H1 (cell line): ENCODE measurements around the gene EPHB3. TPM values are rescaled to one million over a fixed set of nuclear protein-coding genes. Genes with fewer than 3 reads are reported as not detected.

ENCODE experiments used
- CTCF ChIA-PET: fragments of 300-600 bp; sonication (Branson Sonifier 250); formaldehyde crosslinking; loops from one replicate; lab custom pipeline; 2021; ENCODE audit not compliant: partially characterized antibody; lab: Charles Lee
- POLR2A ChIA-PET: fragments of 300-600 bp; sonication (Branson Sonifier 250); formaldehyde crosslinking; loops from one replicate; lab custom pipeline; 2021; ENCODE audit warnings: inconsistent platforms; ENCODE audit not compliant: partially characterized antibody; lab: Charles Lee
- DNase-seq, 2 experiments: peaks; one replicate each; pipeline versions ENCODE4 v3.0.0 to v3.0.0-alpha.2; 2010 to 2022; ENCODE audit warnings: low spot score in 2 of 2, low read depth in 1 of 2, mixed read lengths in 1 of 2
- FAIRE-seq: peaks from 2 replicates; lab custom pipeline; 2011; peaks lifted over from hg19 to GRCh38; lab: Jason Lieb, UNC
- H2AFZ ChIP-seq: 2 replicates; pipeline ENCODE4 v1.8.1; 2012; ENCODE audit warnings: low read length, inconsistent platforms
- H2AK5ac ChIP-seq: 2 replicates; pipeline ENCODE4 v1.6.1; 2013; ENCODE audit warnings: low read depth, low read length
- H2BK120ac ChIP-seq: replicated peaks from 2 replicates; pipeline ENCODE3; 2013; ENCODE audit warnings: low read depth, low read length, inconsistent platforms
- H2BK12ac ChIP-seq: 2 replicates; pipeline ENCODE4 v1.6.1; 2013; ENCODE audit warnings: low read depth, low read length
- H2BK15ac ChIP-seq: 2 replicates; pipeline ENCODE4 v1.6.1; 2013; ENCODE audit warnings: low read length
- H2BK20ac ChIP-seq: 2 replicates; pipeline ENCODE4 v1.6.1; 2013; ENCODE audit warnings: low read length
- H2BK5ac ChIP-seq: 2 replicates; pipeline ENCODE4 v1.6.1; 2013; ENCODE audit warnings: low read depth, low read length
- H3K14ac ChIP-seq: 2 replicates; pipeline ENCODE4 v1.6.1; 2013; ENCODE audit warnings: inconsistent platforms; ENCODE audit not compliant: insufficient read length
- H3K18ac ChIP-seq: 2 replicates; pipeline ENCODE4 v1.6.1; 2013; ENCODE audit warnings: low read length; ENCODE audit errors: extremely low read depth
- H3K23ac ChIP-seq: 2 replicates; pipeline ENCODE4 v1.6.1; 2013; ENCODE audit warnings: inconsistent platforms; ENCODE audit not compliant: insufficient read length
- H3K23me2 ChIP-seq: 2 replicates; pipeline ENCODE4 v1.6.1; 2013; ENCODE audit warnings: low read depth, low read length
- H3K27ac ChIP-seq: 2 replicates; pipeline ENCODE4 v1.6.1; 2011; ENCODE audit warnings: low read depth, low read length, inconsistent platforms
- H3K27me3 ChIP-seq, 4 experiments: replicated peaks in 1 of 4; 1 replicate in 1 of 4; 2 replicates in 3 of 4; pipeline versions ENCODE4 v1.6.1 to v1.8.1; 2011 to 2013; ENCODE audit warnings: low read length in 3 of 4, mild to moderate bottlenecking in 3 of 4, inconsistent platforms in 2 of 4, mixed read lengths in 2 of 4, moderate library complexity in 1 of 4; ENCODE audit not compliant: control insufficient read depth in 3 of 4, insufficient read depth in 3 of 4; ENCODE audit errors: extremely low read depth in 1 of 4
- H3K36me3 ChIP-seq, 4 experiments: 2 replicates each; pipeline versions ENCODE4 v1.6.1 to v1.8.1; 2011 to 2013; ENCODE audit warnings: mild to moderate bottlenecking in 4 of 4, low read length in 3 of 4, moderate library complexity in 2 of 4, control low read depth in 1 of 4, inconsistent platforms in 1 of 4; ENCODE audit not compliant: insufficient read depth in 4 of 4, control insufficient read depth in 2 of 4
- H3K4ac ChIP-seq: replicated peaks from 2 replicates; pipeline ENCODE3; 2013; ENCODE audit warnings: low read length, low read depth, mixed read lengths, inconsistent platforms; ENCODE audit not compliant: insufficient read length
- H3K4me1 ChIP-seq, 4 experiments: replicated peaks in 1 of 4; 1 replicate in 1 of 4; 2 replicates in 3 of 4; pipeline versions ENCODE4 v1.6.1 to v1.8.1; 2011 to 2013; ENCODE audit warnings: low read length in 3 of 4, inconsistent platforms in 2 of 4, mixed read lengths in 1 of 4; ENCODE audit not compliant: insufficient read depth in 4 of 4, control insufficient read depth in 3 of 4
- H3K4me2 ChIP-seq, 2 experiments: 2 replicates each; pipeline versions ENCODE4 v1.6.1 to v1.8.1; 2011 to 2013; ENCODE audit warnings: low read depth in 2 of 2, low read length in 2 of 2, control low read depth in 1 of 2, inconsistent platforms in 1 of 2, mild to moderate bottlenecking in 1 of 2; ENCODE audit not compliant: insufficient read depth in 1 of 2
- H3K4me3 ChIP-seq, 4 experiments: fragments of 200-600, 300-600 bp in 1 of 4; sonication (generic), shearing (Covaris generic), sonication (Bioruptor Twin) in 1 of 4; 2 replicates each; pipeline versions ENCODE4 v1.5.1 to v1.8.1; 2011 to 2016; ENCODE audit warnings: low read length in 4 of 4, low read depth in 3 of 4, control low read depth in 2 of 4, inconsistent platforms in 2 of 4, mild to moderate bottlenecking in 2 of 4, mixed read lengths in 1 of 4, moderate library complexity in 1 of 4; ENCODE audit not compliant: insufficient read depth in 2 of 4; ENCODE audit errors: extremely low read depth in 1 of 4
- H3K56ac ChIP-seq: replicated peaks from 2 replicates; pipeline ENCODE3; 2013; ENCODE audit warnings: low read depth, mild to moderate bottlenecking, mixed read lengths, low read length, inconsistent platforms; ENCODE audit not compliant: insufficient read length
- H3K79me1 ChIP-seq: 2 replicates; pipeline ENCODE4 v1.6.1; 2013; ENCODE audit warnings: low read depth, low read length, control low read depth
- H3K79me2 ChIP-seq, 2 experiments: 2 replicates each; pipeline versions ENCODE4 v1.6.1 to v1.8.1; 2012 to 2013; ENCODE audit warnings: low read length in 2 of 2, mild to moderate bottlenecking in 2 of 2, inconsistent platforms in 1 of 2; ENCODE audit not compliant: insufficient read depth in 2 of 2, control insufficient read depth in 1 of 2
- H3K9ac ChIP-seq, 4 experiments: replicated peaks in 1 of 4; 1 replicate in 1 of 4; 2 replicates in 3 of 4; pipeline versions ENCODE4 v1.6.1 to v1.8.1; 2011 to 2013; ENCODE audit warnings: low read depth in 3 of 4, low read length in 3 of 4, control low read depth in 2 of 4, mild to moderate bottlenecking in 2 of 4, moderate library complexity in 2 of 4, inconsistent platforms in 1 of 4; ENCODE audit errors: extremely low read depth in 1 of 4
- H3K9me3 ChIP-seq, 2 experiments: 2 replicates each; pipeline versions ENCODE4 v1.6.1 to v1.8.1; 2012 to 2013; ENCODE audit warnings: mild to moderate bottlenecking in 2 of 2, moderate library complexity in 2 of 2, control low read depth in 1 of 2, inconsistent platforms in 1 of 2, low read depth in 1 of 2, low read length in 1 of 2, mixed read lengths in 1 of 2; ENCODE audit not compliant: insufficient read depth in 2 of 2
- H4K20me1 ChIP-seq, 2 experiments: replicated peaks in 1 of 2; 2 replicates each; pipeline versions ENCODE3 to v1.8.1; 2011 to 2013; ENCODE audit warnings: inconsistent platforms in 2 of 2, low read length in 2 of 2, mild to moderate bottlenecking in 1 of 2; ENCODE audit not compliant: insufficient read depth in 2 of 2, control insufficient read depth in 1 of 2
- H4K5ac ChIP-seq: 2 replicates; pipeline ENCODE4 v1.6.1; 2013; ENCODE audit warnings: low read length, low read depth, mixed read lengths, inconsistent platforms; ENCODE audit not compliant: insufficient read length
- H4K8ac ChIP-seq: 2 replicates; pipeline ENCODE4 v1.8.0; 2013; ENCODE audit warnings: mild to moderate bottlenecking, moderate library complexity, low read length, inconsistent platforms; ENCODE audit not compliant: insufficient read depth; ENCODE audit errors: extremely low read depth
- H4K91ac ChIP-seq: replicated peaks from 2 replicates; pipeline ENCODE3; 2013; ENCODE audit warnings: low read length, mixed read lengths, inconsistent platforms; ENCODE audit not compliant: insufficient read length
- BCL11A ChIP-seq, 2 experiments: IDR thresholded peaks; one replicate each; pipeline ENCODE4 v1.6.1; 2011; ENCODE audit warnings: low read depth in 2 of 2, low read length in 2 of 2, mild to moderate bottlenecking in 2 of 2
- CEBPB ChIP-seq: IDR thresholded peaks from 2 replicates; pipeline ENCODE4 v1.6.1; 2012; ENCODE audit warnings: low read depth, low read length
- JUND ChIP-seq: IDR thresholded peaks from 2 replicates; pipeline ENCODE4 v1.6.1; 2011; ENCODE audit warnings: mild to moderate bottlenecking, improper control_type of control experiment, low read length
- RFX5 ChIP-seq: IDR thresholded peaks from 2 replicates; pipeline ENCODE4 v1.6.1; 2011; ENCODE audit warnings: low read depth, low read length, improper control_type of control experiment, borderline replicate concordance
- SAP30 ChIP-seq: fragments of 300-600 bp; sonication (generic); IDR thresholded peaks from 2 replicates; pipeline ENCODE4 v1.7.1; 2012; ENCODE audit warnings: low read length, moderate library complexity, mild to moderate bottlenecking, inconsistent platforms; ENCODE audit not compliant: insufficient read depth, insufficient replicate concordance
- SIN3A ChIP-seq, 2 experiments: IDR thresholded peaks in 1 of 2; conservative IDR thresholded peaks in 1 of 2; 2 replicates each; pipeline ENCODE4 v1.6.1; 2011 to 2012; ENCODE audit warnings: low read length in 2 of 2, improper control_type of control experiment in 1 of 2, low read depth in 1 of 2, mild to moderate bottlenecking in 1 of 2
- SP2 ChIP-seq: IDR thresholded peaks from 2 replicates; pipeline ENCODE4 v1.6.1; 2012; ENCODE audit warnings: mild to moderate bottlenecking, low read length, inconsistent platforms
- USF2 ChIP-seq: IDR thresholded peaks from 2 replicates; pipeline ENCODE4 v1.6.1; 2011; ENCODE audit warnings: low read length, improper control_type of control experiment
- YY1 ChIP-seq: IDR thresholded peaks from 2 replicates; pipeline ENCODE4 v1.6.1; 2011; ENCODE audit warnings: low read depth, mild to moderate bottlenecking, low read length
- WGBS, 2 experiments: shearing (Covaris generic) in 1 of 2; methylation state at CpG; one replicate each; pipeline versions ENCODE4 v1.1.6 to v1.1.7; 2013 to 2015; ENCODE audit warnings: low lambda C conversion rate in 2 of 2, mixed read lengths in 2 of 2, inconsistent platforms in 1 of 2, low coverage in 1 of 2, missing lambda C conversion rate in 1 of 2; ENCODE audit not compliant: insufficient replicate concordance in 2 of 2, insufficient coverage in 1 of 2, insufficient read length in 1 of 2; ENCODE audit errors: extremely low coverage in 1 of 2, missing lambda C conversion rate in 1 of 2; 5-methylcytosine and 5-hydroxymethylcytosine counted together
- polyA plus RNA-seq, 7 experiments: library from polyadenylated mRNA; depleted of rRNA in 3 of 7; stranded (reverse) in 5 of 7; unstranded in 2 of 7; fragments of >200 nt in 5 of 7; fragments of 200-250 nt in 2 of 7; gene quantifications; 1 replicate in 5 of 7; 2 replicates in 1 of 7; 4 replicates in 1 of 7; pipeline versions ENCODE4 v1.2.1 to v1.2.3, GENCODE V29; 2011 to 2013; ENCODE audit warnings: missing spikeins in 2 of 7, mixed read lengths in 2 of 7
- total RNA-seq: library from RNA; stranded (reverse); fragmentation: NEBNext Ultra II Directional; extraction: Animal tissue kit (Norgen Biotek cat#: 25700); gene quantifications from 2 replicates; pipeline ENCODE4 v1.2.1, GENCODE V29; 2021

The EPHB3 gene
- total and polyA plus RNA-seq, 2 of the 8 experiments (the other 6 are each of a cell fraction or from before 2014, with no cell fraction given): 0.41 to 0.91 TPM

GRCh38 chr3:184610245-184610871 is 48.8 kb downstream of the EPHB3 start:
- Histone ChIP-seq H2AFZ (no peak overlapping the region), H2BK5ac (no peak overlapping the region), H3K79me2 (no peaks in the 10 kb centered on the region), H3K56ac (no peak overlapping the region), H4K5ac (no peak overlapping the region), H3K4me2 (no peak overlapping the region), H2AK5ac (no peak overlapping the region), H4K91ac (no peak overlapping the region), H3K9ac (no peak overlapping the region), H2BK120ac (no peak overlapping the region), H3K18ac (no peak overlapping the region), H3K27me3 (peaks cover 8 to 20% (median 20%) of the 10 kb centered on the region in 4 experiments), H3K27ac (no peak overlapping the region), H3K9me3 (no peaks in the 10 kb centered on the region), H2BK20ac (no peak overlapping the region), H3K23ac (no peak overlapping the region), H2BK12ac (no peak overlapping the region), H3K79me1 (no peaks in the 10 kb centered on the region), H3K23me2 (peaks cover 4% of the 10 kb centered on the region; the same call in 1 of the 2 replicates), H2BK15ac (no peak overlapping the region), H4K20me1 (no peaks in the 10 kb centered on the region), H4K8ac (no peak overlapping the region), H3K4ac (no peak overlapping the region), H3K36me3 (no peaks in the 10 kb centered on the region), H3K4me1 (no peaks in the 10 kb centered on the region; a peak in 1 of 7 replicates), H3K14ac (no peak overlapping the region), H3K4me3 (no peak overlapping the region)
- CTCF ChIA-PET: interaction anchor here (1.2 to 1.5 kb wide), 3 partner anchors 117 to 167 kb away, joined by 3 to 4 read pairs (median 4); no protein-coding TSS in a partner anchor
- FAIRE-seq: peak; percentile 24
- DNase-seq: no peak
- POLR2A ChIA-PET: interaction anchor here (1.0 kb wide), 1 partner anchor 36 kb away, joined by 3 read pairs; no protein-coding TSS in a partner anchor
- WGBS, 2 experiments: 71% methylated on average over 6 of the region's 6 CpGs; no CpG with 5 or more reads in 1 of the 2 experiments
- TF ChIP-seq SP2: no peak
- no peak for TF ChIP-seq RFX5
- TF ChIP-seq CEBPB: no peak
- no peak for TF ChIP-seq JUND
- no peak for TF ChIP-seq BCL11A (IDR thresholded peaks at IDR 0.05; ENCODE audit: low read depth in 2 of 2, low read length in 2 of 2)
- no peak for TF ChIP-seq SIN3A (conservative IDR thresholded peaks at IDR 0.05 in 1 of 2, IDR thresholded peaks at IDR 0.05 in 1 of 2; ENCODE audit: low read depth in 1 of 2, low read length in 2 of 2)
- no peak for TF ChIP-seq SAP30
- TF ChIP-seq YY1: no peak
- TF ChIP-seq USF2: no peak
